C4-2B (cell line): ENCODE results near the gene PABPC1L2A.
"Not testable (repeated sequence)": the region's sequence is repeated elsewhere in the genome, so short reads cannot be mapped to it uniquely, and the experiment has no call there.

ENCODE experiments used
- H3K27ac ChIP-seq: fragments of 450-650 bp; 2 replicates; pipeline ENCODE4 v1.5.1; 2017
- CTCF ChIP-seq: fragments of 450-650 bp; conservative IDR thresholded peaks from 2 replicates; pipeline ENCODE4 v1.5.1; 2017; ENCODE audit warnings: mild to moderate bottlenecking
- ZFX ChIP-seq: fragments of 450-650 bp; IDR thresholded peaks from 2 replicates; pipeline ENCODE4 v1.6.1; 2017

The PABPC1L2A gene

GRCh38 chrX:73068467-73069364 is 10.6 kb downstream of the PABPC1L2A start:
- TF ChIP-seq CTCF: no peak
- no peak for TF ChIP-seq ZFX
- H3K27ac ChIP-seq: no peak overlapping the region

- not testable (repeated sequence) for H3K27ac ChIP-seq
These were observed 11.4 kb downstream of the PABPC1L2A start for GRCh38 chrX:73067761-73068466.

GRCh38 chrX:73028876-73029275 is 50.4 kb downstream of the PABPC1L2A start:
- H3K27ac ChIP-seq: no peak overlapping the region
- TF ChIP-seq CTCF: no peak
